ENCODE results near the gene MTMR8.

Gene MTMR8

DNA sequence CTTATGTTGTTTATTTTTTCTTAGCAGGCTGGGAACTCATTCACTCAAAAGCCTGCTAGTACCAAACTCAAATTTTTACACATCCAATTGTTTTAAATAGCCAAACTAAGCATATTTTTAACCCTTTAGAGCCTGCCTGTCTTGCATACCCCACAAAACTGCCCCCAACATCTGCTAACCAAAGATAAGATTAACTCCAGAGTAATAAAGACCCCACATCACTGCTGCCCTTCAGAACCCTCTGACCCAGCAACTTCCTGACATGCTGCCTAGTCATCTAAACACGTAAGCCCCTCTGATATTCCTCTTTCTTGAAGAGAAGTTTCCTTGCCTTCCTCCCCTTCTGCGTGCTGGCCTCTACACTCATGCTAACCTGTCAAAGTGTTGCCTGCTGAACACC is 104.1 kb downstream of the MTMR8 start:
- no peak for DNase-seq

DNA sequence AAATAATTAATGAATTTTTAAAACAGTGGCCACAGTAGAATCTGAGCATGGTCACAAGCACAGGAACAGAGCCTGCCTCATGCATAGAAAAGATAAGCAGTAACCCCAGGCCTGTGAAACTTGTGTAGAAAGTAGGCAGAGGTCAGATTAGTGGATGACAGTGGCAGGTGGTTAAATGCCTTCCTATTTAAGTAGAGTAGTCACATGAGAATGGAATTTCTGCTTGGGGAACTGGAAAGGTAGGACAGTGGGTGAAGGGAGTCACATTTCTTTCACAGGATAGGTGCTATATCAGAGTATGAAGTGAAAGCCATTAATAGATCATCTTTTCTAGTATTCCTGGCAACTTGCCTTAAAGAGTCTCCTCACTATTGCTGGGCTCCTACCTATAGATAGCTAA is 130.0 kb downstream of the MTMR8 start:
- no peak for DNase-seq

DNA sequence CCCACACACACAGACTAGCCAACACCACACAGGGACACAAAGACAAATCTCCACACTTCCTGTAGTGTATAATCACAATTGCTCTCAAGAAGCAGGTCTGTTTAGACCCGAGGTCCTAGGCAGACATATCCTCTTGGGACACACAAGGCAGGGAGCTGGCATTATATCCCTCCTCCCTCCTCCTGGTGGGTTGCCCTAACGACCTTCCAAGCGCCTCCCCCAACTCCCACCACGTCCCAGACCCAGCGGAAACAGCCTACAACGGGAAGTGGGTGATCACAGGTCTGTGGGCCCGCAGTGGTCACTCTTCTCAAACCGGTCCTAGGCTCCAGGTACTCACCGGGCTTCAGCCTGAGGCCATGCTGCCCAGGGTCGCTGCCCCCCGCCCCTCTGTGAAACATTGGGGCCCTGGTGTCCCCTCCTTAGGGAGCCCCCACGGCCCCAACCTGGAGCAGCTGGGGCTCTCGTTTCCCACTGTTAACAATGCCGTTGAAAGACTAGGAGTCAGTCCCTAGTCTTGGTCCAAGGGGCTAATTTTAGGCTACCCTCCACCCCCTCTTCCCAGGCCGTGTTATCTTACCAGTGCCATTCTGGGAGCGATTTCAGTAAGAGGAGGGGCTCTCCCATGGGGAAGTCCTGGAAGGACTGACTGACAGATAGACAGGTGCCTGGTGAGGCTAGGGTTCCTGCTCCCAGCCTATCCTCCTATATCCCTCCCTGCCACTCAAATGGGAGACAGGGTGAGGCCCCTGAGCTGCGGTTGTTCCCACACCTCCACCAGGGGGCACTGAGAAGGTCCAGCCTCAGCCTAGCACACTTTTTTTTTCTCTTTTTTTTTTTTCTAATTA is 164.9 kb downstream of the MTMR8 start, which contains the start of gene ASB12:
Gene ASB12 (minus strand): TSS at position 485 of the 848 bp plus-strand sequence. CDS start 4,957 bp downstream, outside the sequence.
- DNase-seq = no peak

DNA sequence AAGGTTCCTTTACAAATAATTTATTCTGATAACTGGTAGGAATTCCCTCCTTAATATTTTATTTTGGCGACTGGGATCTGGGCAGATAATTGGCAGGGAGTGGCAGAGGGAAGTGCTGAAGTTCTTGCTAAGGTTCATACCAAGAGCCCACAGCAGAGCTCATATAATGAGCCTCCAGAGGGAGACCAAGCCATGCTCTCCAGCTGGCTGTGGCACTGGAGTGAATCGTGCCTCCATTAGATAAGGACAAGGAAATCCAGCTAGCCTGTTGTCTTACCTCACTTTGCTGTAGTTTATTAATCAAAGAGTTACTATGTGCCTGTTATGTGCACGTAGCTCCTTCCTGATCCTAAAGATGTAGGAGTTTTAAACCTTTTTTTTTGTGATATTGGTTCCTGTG is 166.1 kb downstream of the MTMR8 start:
- DNase-seq = no peak
